Naive B cell (primary cell): ENCODE data around the gene RHOD. TPM values are rescaled to one million over a fixed set of nuclear protein-coding genes. Genes with fewer than 3 reads are reported as not detected.

ENCODE experiments used
- ATAC-seq, 2 donors: fragments of 150-1000 bp; cut with Tn5 transposase; 2 replicates each; pipeline ENCODE4 v1.10.0; 2021; ENCODE audit warnings: low read depth in 2 of 2, mild to moderate bottlenecking in 2 of 2, moderate library complexity in 2 of 2
- DNase-seq: peaks from one replicate; pipeline ENCODE4 v3.0.0; 2022
- H3K27ac Mint-ChIP-seq, 6 donors: one replicate each; pipeline ENCODE4 v1.8.0; 2020 to 2022; ENCODE audit warnings: mild to moderate bottlenecking in 6 of 6, mixed read lengths in 6 of 6, moderate library complexity in 5 of 6, inconsistent platforms in 2 of 6
- H3K27me3 Mint-ChIP-seq, 3 donors: one replicate each; pipeline ENCODE4 v1.8.0; 2021 to 2022; ENCODE audit warnings: mixed read lengths in 3 of 3, mild to moderate bottlenecking in 1 of 3
- H3K36me3 Mint-ChIP-seq, 2 donors: one replicate each; pipeline ENCODE4 v1.8.0; 2020 to 2022; ENCODE audit warnings: mixed read lengths in 2 of 2, inconsistent platforms in 1 of 2, mild to moderate bottlenecking in 1 of 2
- H3K4me1 Mint-ChIP-seq, 3 donors: one replicate each; pipeline ENCODE4 v1.8.0; 2020 to 2022; ENCODE audit warnings: mixed read lengths in 3 of 3, inconsistent platforms in 1 of 3, mild to moderate bottlenecking in 1 of 3, moderate library complexity in 1 of 3
- H3K4me3 Mint-ChIP-seq, 8 donors: one replicate each; pipeline ENCODE4 v1.8.0; 2020 to 2022; ENCODE audit warnings: mild to moderate bottlenecking in 8 of 8, mixed read lengths in 8 of 8, moderate library complexity in 8 of 8, inconsistent platforms in 2 of 8
- H3K9me3 Mint-ChIP-seq, 7 donors: one replicate each; pipeline ENCODE4 v1.8.0; 2020 to 2022; ENCODE audit warnings: mixed read lengths in 7 of 7, mild to moderate bottlenecking in 5 of 7, inconsistent platforms in 2 of 7, moderate library complexity in 1 of 7
- polyA plus RNA-seq, 6 donors: library from polyadenylated mRNA; unstranded; fragments of 300-500 nt; fragmentation: Illumina TruSeq; gene quantifications; one replicate each; pipeline ENCODE4 v1.2.3, GENCODE V29; 2021; ENCODE audit warnings: low read depth in 6 of 6

The RHOD gene
- polyA plus RNA-seq, 6 donors from 2014 or later: 0.71 to 2.6 (median 0.97) TPM

GRCh38 chr11:67024410-67024809 is 32.2 kb upstream of the RHOD start:
- Mint-ChIP-seq H3K4me3 (peak overlapping the region in 6 of 8 donors; percentile 34 to 84 (median 50)), H3K36me3 (peaks cover 0 to 7% of the 10 kb centered on the region in 2 donors), H3K9me3 (no peaks in the 10 kb centered on the region), H3K4me1 (peaks cover 19 to 38% (median 20%) of the 10 kb centered on the region in 3 donors), H3K27me3 (peaks cover 62 to 82% (median 73%) of the 10 kb centered on the region in 3 donors), H3K27ac (peak overlapping the region in 1 of 6 donors; percentile 73)
- ATAC-seq (peak; percentile 36 to 70), DNase-seq (peak; percentile 32)

GRCh38 chr11:67024966-67025365 is 31.7 kb upstream of the RHOD start:
- H3K4me3 Mint-ChIP-seq: peak overlapping the region in 4 of 8 donors; percentile 34 to 73 (median 42)
- peaks cover 0 to 7% of the 10 kb centered on the region in 2 donors for H3K36me3 Mint-ChIP-seq
- H3K27ac Mint-ChIP-seq: no peak overlapping the region
- DNase-seq (no peak), ATAC-seq (no peak)
- peaks cover 19 to 38% (median 20%) of the 10 kb centered on the region in 3 donors for H3K4me1 Mint-ChIP-seq
- peaks cover 60 to 84% (median 71%) of the 10 kb centered on the region in 3 donors for H3K27me3 Mint-ChIP-seq
- no peaks in the 10 kb centered on the region for H3K9me3 Mint-ChIP-seq

GRCh38 chr11:67025750-67026149 is 30.9 kb upstream of the RHOD start:
- Mint-ChIP-seq H3K9me3 (no peaks in the 10 kb centered on the region), H3K4me1 (peaks cover 19 to 39% (median 20%) of the 10 kb centered on the region in 3 donors), H3K36me3 (peaks cover 0 to 7% of the 10 kb centered on the region in 2 donors), H3K4me3 (no peak overlapping the region), H3K27ac (peak overlapping the region in 1 of 6 donors; percentile 40), H3K27me3 (peaks cover 54 to 87% (median 70%) of the 10 kb centered on the region in 3 donors)
- ATAC-seq: no peak
- DNase-seq: no peak

GRCh38 chr11:67026941-67027340 is 29.7 kb upstream of the RHOD start:
- DNase-seq (no peak), ATAC-seq (no peak)
- Mint-ChIP-seq H3K4me1 (peaks cover 25 to 47% (median 29%) of the 10 kb centered on the region in 3 donors), H3K9me3 (no peaks in the 10 kb centered on the region), H3K27me3 (peaks cover 53 to 87% (median 74%) of the 10 kb centered on the region in 3 donors), H3K36me3 (peaks cover 0 to 7% of the 10 kb centered on the region in 2 donors), H3K4me3 (peak overlapping the region in 1 of 8 donors; percentile 25), H3K27ac (no peak overlapping the region)

- DNase-seq (no peak), ATAC-seq (peak in 1 of 2 donors; percentile 51)
- H3K4me3 Mint-ChIP-seq: peak overlapping the region in 1 of 8 donors; percentile 25
Observed at GRCh38 chr11:67027483-67027930, 29.1 kb upstream of the RHOD start.

GRCh38 chr11:67027943-67028542 is 28.6 kb upstream of the RHOD start:
- H3K36me3 Mint-ChIP-seq: peaks cover 0 to 7% of the 10 kb centered on the region in 2 donors

More at GRCh38 chr11:67027483-67027930, 29.1 kb upstream of the RHOD start:
- Mint-ChIP-seq H3K36me3 (peaks cover 0 to 7% of the 10 kb centered on the region in 2 donors), H3K9me3 (no peaks in the 10 kb centered on the region), H3K27me3 (peaks cover 52 to 87% (median 73%) of the 10 kb centered on the region in 3 donors), H3K4me1 (peaks cover 25 to 44% (median 29%) of the 10 kb centered on the region in 3 donors), H3K27ac (no peak overlapping the region)

GRCh38 chr11:67029146-67029545 is 27.5 kb upstream of the RHOD start:
- peaks cover 54 to 88% (median 77%) of the 10 kb centered on the region in 3 donors for H3K27me3 Mint-ChIP-seq
- H3K27ac Mint-ChIP-seq: peak overlapping the region in 2 of 6 donors; percentile 15 to 33
- H3K36me3 Mint-ChIP-seq: no peaks in the 10 kb centered on the region
- ATAC-seq: no peak
- H3K9me3 Mint-ChIP-seq: no peaks in the 10 kb centered on the region
- H3K4me3 Mint-ChIP-seq: no peak overlapping the region
- DNase-seq: no peak
- H3K4me1 Mint-ChIP-seq: peaks cover 23 to 35% (median 24%) of the 10 kb centered on the region in 3 donors

More at GRCh38 chr11:67027943-67028542, 28.6 kb upstream of the RHOD start:
- Mint-ChIP-seq H3K9me3 (no peaks in the 10 kb centered on the region), H3K27me3 (peaks cover 52 to 87% (median 75%) of the 10 kb centered on the region in 3 donors), H3K27ac (peak overlapping the region in 1 of 6 donors; percentile 14), H3K4me1 (peaks cover 27 to 42% (median 29%) of the 10 kb centered on the region in 3 donors), H3K4me3 (peak overlapping the region in 1 of 8 donors; percentile 47)
- peak; percentile 64 to 79 for ATAC-seq
- no peak for DNase-seq

- Mint-ChIP-seq H3K4me1 (peaks cover 8 to 22% (median 14%) of the 10 kb centered on the region in 3 donors), H3K36me3 (no peaks in the 10 kb centered on the region), H3K4me3 (no peak overlapping the region), H3K27me3 (peaks cover 42 to 76% (median 68%) of the 10 kb centered on the region in 3 donors), H3K9me3 (no peaks in the 10 kb centered on the region), H3K27ac (no peak overlapping the region)
- ATAC-seq: no peak
- no peak for DNase-seq
Observed at GRCh38 chr11:67030976-67031375, 25.7 kb upstream of the RHOD start.

- Mint-ChIP-seq H3K4me3 (peak overlapping the region in 1 of 8 donors; percentile 61), H3K27me3 (peaks cover 41 to 74% (median 66%) of the 10 kb centered on the region in 3 donors), H3K27ac (peak overlapping the region in 1 of 6 donors; percentile 53), H3K36me3 (no peaks in the 10 kb centered on the region), H3K9me3 (no peaks in the 10 kb centered on the region), H3K4me1 (peaks cover 8 to 19% (median 14%) of the 10 kb centered on the region in 3 donors)
- DNase-seq (no peak), ATAC-seq (no peak)
Observed at GRCh38 chr11:67031791-67032561, 24.7 kb upstream of the RHOD start.

- H3K9me3 Mint-ChIP-seq: no peaks in the 10 kb centered on the region
- H3K4me1 Mint-ChIP-seq: peaks cover 8 to 14% (median 10%) of the 10 kb centered on the region in 3 donors
- peak overlapping the region in 1 of 6 donors; percentile 65 for H3K27ac Mint-ChIP-seq
- no peaks in the 10 kb centered on the region for H3K36me3 Mint-ChIP-seq
- no peak overlapping the region for H3K4me3 Mint-ChIP-seq
- DNase-seq (no peak), ATAC-seq (no peak)
- H3K27me3 Mint-ChIP-seq: peaks cover 38 to 68% (median 61%) of the 10 kb centered on the region in 3 donors
Observed at GRCh38 chr11:67032830-67033551, 23.7 kb upstream of the RHOD start.

- Mint-ChIP-seq H3K4me3 (no peak overlapping the region), H3K27ac (peak overlapping the region in 1 of 6 donors; percentile 62), H3K4me1 (peaks cover 8 to 10% (median 10%) of the 10 kb centered on the region in 3 donors), H3K36me3 (no peaks in the 10 kb centered on the region), H3K9me3 (no peaks in the 10 kb centered on the region), H3K27me3 (peaks cover 35 to 65% (median 59%) of the 10 kb centered on the region in 3 donors)
- no peak for DNase-seq
- ATAC-seq: no peak
Observed at GRCh38 chr11:67033661-67034166, 22.9 kb upstream of the RHOD start.

- no peak overlapping the region for H3K27ac Mint-ChIP-seq
- H3K4me1 Mint-ChIP-seq: peaks cover 8 to 10% (median 10%) of the 10 kb centered on the region in 3 donors
- DNase-seq: no peak
- H3K27me3 Mint-ChIP-seq: peaks cover 29 to 61% (median 52%) of the 10 kb centered on the region in 3 donors
- no peaks in the 10 kb centered on the region for H3K9me3 Mint-ChIP-seq
- ATAC-seq: no peak
- no peak overlapping the region for H3K4me3 Mint-ChIP-seq
- H3K36me3 Mint-ChIP-seq: no peaks in the 10 kb centered on the region
Observed at GRCh38 chr11:67034350-67034749, 22.3 kb upstream of the RHOD start.
